Measurements from ENCODE around the gene STRN.

The STRN gene

DNA sequence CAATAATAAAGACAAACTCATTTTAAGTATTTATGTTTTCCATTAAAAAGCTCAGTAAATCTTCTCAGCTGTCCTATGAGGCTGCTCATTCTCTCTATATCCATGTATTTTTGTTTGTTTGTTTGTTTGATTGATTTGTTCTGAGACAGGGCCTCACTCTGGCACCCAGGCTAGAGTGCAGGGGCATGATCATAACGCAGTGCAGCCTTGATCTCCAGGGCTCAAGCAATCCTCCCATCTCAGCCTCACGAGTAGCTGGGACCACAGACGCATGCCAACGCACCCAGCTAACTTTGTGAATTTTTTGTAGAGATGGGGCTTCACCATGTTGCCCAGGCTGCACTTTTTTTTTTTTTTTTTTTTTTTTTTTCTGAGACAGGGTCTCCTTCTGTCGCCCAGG, 5.6 kb downstream of the STRN start:
- Histone ChIP-seq H3K79me2 (ENCODE audit: insufficient read depth, low read depth) (peaks cover 18% of the 10 kb centered on the region; the same call in 1 of the 2 replicates), H3K27me3 (ENCODE audit: insufficient read depth, low read depth) (no peaks in the 10 kb centered on the region), H4K20me1 (ENCODE audit: insufficient read depth) (no peaks in the 10 kb centered on the region), H3K4me3 (IDR thresholded peaks at IDR 0.05; ENCODE audit: insufficient read depth, low read depth, low read length) (no peak overlapping the region), H3K36me3 (ENCODE audit: insufficient read depth) (no peaks in the 10 kb centered on the region), H3K4me1 (ENCODE audit: low read depth, poor library complexity, severe bottlenecking) (peaks cover 21% of the 10 kb centered on the region), H2AFZ (ENCODE audit: low read depth) (no peak overlapping the region), H3K27ac (no peak overlapping the region), H3K4me2 (no peak overlapping the region), H3K9ac (no peak overlapping the region)
- TF ChIP-seq, protein P1, sequence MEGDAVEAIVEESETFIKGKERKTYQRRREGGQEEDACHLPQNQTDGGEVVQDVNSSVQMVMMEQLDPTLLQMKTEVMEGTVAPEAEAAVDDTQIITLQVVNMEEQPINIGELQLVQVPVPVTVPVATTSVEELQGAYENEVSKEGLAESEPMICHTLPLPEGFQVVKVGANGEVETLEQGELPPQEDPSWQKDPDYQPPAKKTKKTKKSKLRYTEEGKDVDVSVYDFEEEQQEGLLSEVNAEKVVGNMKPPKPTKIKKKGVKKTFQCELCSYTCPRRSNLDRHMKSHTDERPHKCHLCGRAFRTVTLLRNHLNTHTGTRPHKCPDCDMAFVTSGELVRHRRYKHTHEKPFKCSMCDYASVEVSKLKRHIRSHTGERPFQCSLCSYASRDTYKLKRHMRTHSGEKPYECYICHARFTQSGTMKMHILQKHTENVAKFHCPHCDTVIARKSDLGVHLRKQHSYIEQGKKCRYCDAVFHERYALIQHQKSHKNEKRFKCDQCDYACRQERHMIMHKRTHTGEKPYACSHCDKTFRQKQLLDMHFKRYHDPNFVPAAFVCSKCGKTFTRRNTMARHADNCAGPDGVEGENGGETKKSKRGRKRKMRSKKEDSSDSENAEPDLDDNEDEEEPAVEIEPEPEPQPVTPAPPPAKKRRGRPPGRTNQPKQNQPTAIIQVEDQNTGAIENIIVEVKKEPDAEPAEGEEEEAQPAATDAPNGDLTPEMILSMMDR (conservative IDR thresholded peaks at IDR 0.05; ENCODE audit: low read depth, low read length) = no peak

DNA sequence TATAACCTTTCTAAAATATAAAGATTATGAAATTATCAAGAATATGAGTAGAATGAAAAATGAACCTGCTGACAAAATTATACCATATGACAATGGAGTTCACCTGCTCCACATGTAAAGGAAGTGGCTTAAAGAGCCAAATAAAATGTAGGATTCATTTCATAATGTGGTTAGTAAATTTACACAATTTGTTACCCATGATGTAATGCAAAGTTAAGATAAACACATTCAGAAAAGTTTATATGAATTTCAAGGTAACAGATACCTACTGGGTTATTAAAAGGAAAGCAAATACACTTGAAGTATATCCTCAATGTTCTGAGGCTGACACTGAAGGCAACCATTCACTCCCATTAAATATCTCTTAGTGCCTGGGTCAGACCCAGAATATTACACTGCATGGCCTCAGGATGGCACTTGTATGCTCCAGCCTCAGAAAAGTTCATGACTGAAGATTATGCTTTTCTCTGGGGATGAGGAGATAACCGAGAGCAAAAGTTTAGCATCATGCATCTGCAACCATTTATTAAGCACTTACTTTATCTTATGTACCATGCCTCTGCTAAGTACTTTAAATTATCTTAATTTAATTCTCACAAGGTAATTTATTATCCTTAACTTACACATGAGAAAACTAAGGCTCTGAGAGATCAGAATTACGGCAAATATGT, 6.2 kb downstream of the STRN start:
- no peak overlapping the region for H3K4me2 ChIP-seq
- H3K9ac ChIP-seq = no peak overlapping the region
- TF ChIP-seq, protein P1 (conservative IDR thresholded peaks at IDR 0.05; ENCODE audit: low read depth, low read length) = no peak
- H4K20me1 ChIP-seq (ENCODE audit: insufficient read depth) = no peaks in the 10 kb centered on the region
- no peak overlapping the region for H3K4me3 ChIP-seq (IDR thresholded peaks at IDR 0.05; ENCODE audit: insufficient read depth, low read depth, low read length)
- peaks cover 14% of the 10 kb centered on the region; the same call in 1 of the 2 replicates for H3K79me2 ChIP-seq (ENCODE audit: insufficient read depth, low read depth)
- no peaks in the 10 kb centered on the region for H3K36me3 ChIP-seq (ENCODE audit: insufficient read depth)
- H2AFZ ChIP-seq (ENCODE audit: low read depth) = no peak overlapping the region
- peaks cover 17% of the 10 kb centered on the region for H3K4me1 ChIP-seq (ENCODE audit: low read depth, poor library complexity, severe bottlenecking)
- H3K27me3 ChIP-seq (ENCODE audit: insufficient read depth, low read depth) = no peaks in the 10 kb centered on the region
- no peak overlapping the region for H3K27ac ChIP-seq

DNA sequence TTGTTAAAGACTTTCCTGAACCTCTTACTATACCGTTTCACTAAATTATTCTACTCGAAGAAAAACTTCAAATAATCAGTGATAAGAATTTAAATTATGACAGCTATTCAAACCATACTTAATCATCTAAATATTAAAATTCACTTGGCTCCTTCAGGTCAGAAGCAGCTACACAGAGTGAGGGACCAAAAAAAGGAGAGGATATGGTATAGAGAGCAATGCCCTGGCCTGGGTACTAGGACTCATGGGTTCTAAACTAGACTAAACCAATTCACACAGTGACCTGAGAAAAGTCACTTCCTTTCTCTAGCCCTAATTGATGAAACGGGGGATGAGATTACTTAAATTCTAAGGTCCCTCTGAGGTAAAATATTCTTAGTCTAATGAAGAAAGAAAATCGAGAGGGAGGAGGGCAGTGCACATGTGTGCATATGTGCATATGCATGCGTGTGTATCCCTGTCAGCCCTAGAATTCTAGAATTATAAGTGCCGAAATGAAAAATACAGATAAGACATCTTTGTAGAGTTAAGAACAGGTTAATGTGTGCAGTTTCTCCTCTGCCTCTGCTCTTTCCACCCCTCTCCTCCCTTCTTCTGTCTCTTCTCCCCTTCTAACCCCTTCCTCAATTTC, 11.2 kb downstream of the STRN start:
- H3K27ac ChIP-seq = no peak overlapping the region
- TF ChIP-seq, protein P1 (conservative IDR thresholded peaks at IDR 0.05; ENCODE audit: low read depth, low read length) = no peak

DNA sequence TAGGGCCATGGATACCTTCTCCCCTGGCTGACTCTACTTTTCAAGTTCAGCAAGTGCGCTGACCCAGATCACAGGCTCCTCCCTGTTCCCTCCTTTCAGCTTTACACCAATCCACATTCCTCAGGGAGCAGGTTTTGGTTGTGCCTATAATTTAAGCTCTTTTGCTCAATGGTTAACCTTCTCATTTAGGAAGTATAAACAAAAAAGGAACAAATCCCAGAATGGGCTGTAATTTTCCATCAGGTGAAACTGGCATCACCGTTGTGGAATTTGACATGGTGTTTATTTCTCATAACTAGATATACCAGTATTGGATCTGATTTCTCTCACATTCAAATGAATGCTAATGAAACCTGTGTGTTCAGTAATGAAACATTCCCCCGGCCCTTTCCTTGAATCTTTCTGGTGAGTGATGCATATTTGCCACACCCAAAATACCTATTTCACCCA, 13.6 kb downstream of the STRN start:
- Histone ChIP-seq H3K4me2 (no peak overlapping the region), H3K27me3 (ENCODE audit: insufficient read depth, low read depth) (no peaks in the 10 kb centered on the region), H3K27ac (no peak overlapping the region), H3K79me2 (ENCODE audit: insufficient read depth, low read depth) (no peaks in the 10 kb centered on the region), H3K9ac (no peak overlapping the region), H4K20me1 (ENCODE audit: insufficient read depth) (no peaks in the 10 kb centered on the region), H2AFZ (ENCODE audit: low read depth) (no peak overlapping the region), H3K36me3 (ENCODE audit: insufficient read depth) (no peaks in the 10 kb centered on the region), H3K4me3 (IDR thresholded peaks at IDR 0.05; ENCODE audit: insufficient read depth, low read depth, low read length) (no peak overlapping the region), H3K4me1 (ENCODE audit: low read depth, poor library complexity, severe bottlenecking) (no peaks in the 10 kb centered on the region)
- TF ChIP-seq, protein P1 (conservative IDR thresholded peaks at IDR 0.05; ENCODE audit: low read depth, low read length) = no peak

More for the DNA sequence above, 11.2 kb downstream of the STRN start:
- H3K27me3 ChIP-seq (ENCODE audit: insufficient read depth, low read depth) = no peaks in the 10 kb centered on the region
- peaks cover 8% of the 10 kb centered on the region for H3K4me1 ChIP-seq (ENCODE audit: low read depth, poor library complexity, severe bottlenecking)
- H3K4me3 ChIP-seq (IDR thresholded peaks at IDR 0.05; ENCODE audit: insufficient read depth, low read depth, low read length) = no peak overlapping the region
- H3K9ac ChIP-seq = no peak overlapping the region
- no peaks in the 10 kb centered on the region for H4K20me1 ChIP-seq (ENCODE audit: insufficient read depth)
- peaks cover 5% of the 10 kb centered on the region; the same call in 1 of the 2 replicates for H3K79me2 ChIP-seq (ENCODE audit: insufficient read depth, low read depth)
- H3K36me3 ChIP-seq (ENCODE audit: insufficient read depth) = no peaks in the 10 kb centered on the region
- no peak overlapping the region for H3K4me2 ChIP-seq
- no peak overlapping the region for H2AFZ ChIP-seq (ENCODE audit: low read depth)

All from KMS-11 (cell line).